Glutamatergic neuron (in vitro differentiated cells): ENCODE results near the gene BAHD1. TPM values are rescaled to one million over a fixed set of nuclear protein-coding genes. Genes with fewer than 3 reads are reported as not detected.
A peak's percentile ranks its signal among the peaks of the same experiment; 100 is the strongest.

Experiments
- DNase-seq: peaks from one replicate; pipeline ENCODE4 v3.0.0; 2022
- H3K27ac Mint-ChIP-seq: one replicate; pipeline ENCODE4 v1.8.0; 2020; ENCODE audit warnings: mild to moderate bottlenecking, mixed read lengths, inconsistent platforms; ENCODE audit not compliant: unreplicated experiment
- H3K27me3 Mint-ChIP-seq: one replicate; pipeline ENCODE4 v1.8.0; 2020; ENCODE audit warnings: mild to moderate bottlenecking, moderate library complexity, mixed read lengths, inconsistent platforms; ENCODE audit not compliant: unreplicated experiment
- H3K36me3 Mint-ChIP-seq: one replicate; pipeline ENCODE4 v1.8.0; 2020; ENCODE audit warnings: mild to moderate bottlenecking, mixed read lengths, inconsistent platforms; ENCODE audit not compliant: unreplicated experiment
- H3K4me1 Mint-ChIP-seq: one replicate; pipeline ENCODE4 v1.8.0; 2020; ENCODE audit warnings: mild to moderate bottlenecking, low read depth, mixed read lengths, inconsistent platforms; ENCODE audit not compliant: unreplicated experiment
- H3K4me3 Mint-ChIP-seq: one replicate; pipeline ENCODE4 v1.8.0; 2020; ENCODE audit warnings: mild to moderate bottlenecking, mixed read lengths, inconsistent platforms; ENCODE audit not compliant: unreplicated experiment
- H3K9me3 Mint-ChIP-seq: one replicate; pipeline ENCODE4 v1.8.0; 2020; ENCODE audit warnings: mild to moderate bottlenecking, moderate library complexity, mixed read lengths, inconsistent platforms; ENCODE audit not compliant: unreplicated experiment
- total RNA-seq: library from RNA; stranded (reverse); fragmentation: NEBNext Ultra II Directional; extraction: Animal tissue kit (Norgen Biotek cat#: 25700); gene quantifications from one replicate; pipeline ENCODE4 v1.2.1, GENCODE V29; 2021; ENCODE audit not compliant: unreplicated experiment
- TF ChIP-seq, protein P1 (sequence below): fragments of 200-600 bp; sonication (generic); IDR thresholded peaks from one replicate; pipeline ENCODE4 v1.5.0; 2021; ENCODE audit not compliant: partially characterized antibody, unreplicated experiment

Gene BAHD1
- total RNA-seq, 1 donor from 2014 or later = 29.9 TPM

DNA sequence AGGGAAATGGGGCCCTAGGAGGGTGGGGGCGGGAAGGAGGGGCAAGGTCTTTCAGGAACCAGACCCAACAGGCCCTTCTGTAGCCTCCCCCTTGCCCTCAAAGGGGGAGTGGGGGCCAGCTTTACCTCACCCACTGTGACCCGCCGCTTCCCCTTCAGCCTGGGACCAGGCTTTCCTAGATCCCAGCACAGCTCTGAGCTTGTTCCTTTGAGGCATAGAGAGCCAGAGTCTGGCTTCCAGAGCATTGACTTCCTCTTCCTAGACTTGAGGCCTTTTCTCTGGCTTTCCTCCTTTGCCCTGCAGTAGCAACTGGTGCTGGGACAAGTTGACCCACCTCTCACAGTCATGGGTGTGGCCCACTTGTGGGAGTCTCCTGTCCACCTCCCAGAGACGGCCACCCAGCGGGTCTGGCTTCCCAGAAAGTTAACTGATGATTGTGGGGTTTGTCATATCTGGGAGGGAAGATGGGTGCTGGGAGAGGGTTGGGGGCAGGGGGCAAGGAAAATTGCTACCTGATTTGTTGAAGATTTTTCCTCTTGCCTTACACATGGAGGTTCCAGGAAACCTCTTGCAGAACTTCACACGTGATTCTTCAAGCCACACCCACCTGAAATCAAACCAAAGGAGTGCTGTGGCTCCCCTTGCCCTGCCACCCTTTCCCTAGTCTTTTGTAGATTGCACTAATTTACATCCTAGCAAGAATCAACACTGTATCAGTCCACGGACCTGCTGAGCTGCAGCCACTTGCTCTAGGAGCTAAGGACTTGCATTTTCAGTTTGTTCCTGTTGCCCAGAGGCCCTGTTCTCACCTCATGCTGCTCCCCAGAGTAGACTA is 25.9 kb downstream of the BAHD1 start:
- peaks cover 8% of the 10 kb centered on the region for H3K27me3 Mint-ChIP-seq
- peaks cover 5% of the 10 kb centered on the region for H3K9me3 Mint-ChIP-seq
- H3K4me1 Mint-ChIP-seq = peaks cover 11% of the 10 kb centered on the region
- no peaks in the 10 kb centered on the region for H3K36me3 Mint-ChIP-seq
- DNase-seq = no peak
- H3K4me3 Mint-ChIP-seq = no peak overlapping the region
- H3K27ac Mint-ChIP-seq = no peak overlapping the region
- TF ChIP-seq, protein P1, sequence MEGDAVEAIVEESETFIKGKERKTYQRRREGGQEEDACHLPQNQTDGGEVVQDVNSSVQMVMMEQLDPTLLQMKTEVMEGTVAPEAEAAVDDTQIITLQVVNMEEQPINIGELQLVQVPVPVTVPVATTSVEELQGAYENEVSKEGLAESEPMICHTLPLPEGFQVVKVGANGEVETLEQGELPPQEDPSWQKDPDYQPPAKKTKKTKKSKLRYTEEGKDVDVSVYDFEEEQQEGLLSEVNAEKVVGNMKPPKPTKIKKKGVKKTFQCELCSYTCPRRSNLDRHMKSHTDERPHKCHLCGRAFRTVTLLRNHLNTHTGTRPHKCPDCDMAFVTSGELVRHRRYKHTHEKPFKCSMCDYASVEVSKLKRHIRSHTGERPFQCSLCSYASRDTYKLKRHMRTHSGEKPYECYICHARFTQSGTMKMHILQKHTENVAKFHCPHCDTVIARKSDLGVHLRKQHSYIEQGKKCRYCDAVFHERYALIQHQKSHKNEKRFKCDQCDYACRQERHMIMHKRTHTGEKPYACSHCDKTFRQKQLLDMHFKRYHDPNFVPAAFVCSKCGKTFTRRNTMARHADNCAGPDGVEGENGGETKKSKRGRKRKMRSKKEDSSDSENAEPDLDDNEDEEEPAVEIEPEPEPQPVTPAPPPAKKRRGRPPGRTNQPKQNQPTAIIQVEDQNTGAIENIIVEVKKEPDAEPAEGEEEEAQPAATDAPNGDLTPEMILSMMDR = no peak

DNA sequence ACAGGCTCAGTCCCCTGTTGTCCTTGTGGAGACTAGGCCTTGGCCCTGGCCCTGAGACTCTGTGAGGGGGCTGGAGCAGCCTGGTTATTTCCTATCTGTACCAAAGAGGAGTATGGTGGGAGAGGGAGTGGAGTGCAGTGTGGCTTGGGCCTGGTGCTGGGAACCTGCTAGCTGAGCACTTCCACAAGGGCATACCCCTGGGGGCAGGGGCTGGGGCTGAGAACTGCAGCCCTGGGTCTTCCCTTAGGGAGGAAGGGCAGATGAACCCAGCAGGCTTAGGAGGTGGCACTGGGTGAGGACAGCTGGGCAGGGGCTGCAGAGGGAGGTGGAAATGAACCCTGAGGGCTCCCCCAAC is 26.5 kb downstream of the BAHD1 start:
- TF ChIP-seq, protein P1 = no peak
- Mint-ChIP-seq H3K4me3 (no peak overlapping the region), H3K27me3 (peaks cover 8% of the 10 kb centered on the region), H3K36me3 (no peaks in the 10 kb centered on the region), H3K27ac (no peak overlapping the region), H3K4me1 (peaks cover 11% of the 10 kb centered on the region), H3K9me3 (peaks cover 7% of the 10 kb centered on the region)
- DNase-seq = no peak

DNA sequence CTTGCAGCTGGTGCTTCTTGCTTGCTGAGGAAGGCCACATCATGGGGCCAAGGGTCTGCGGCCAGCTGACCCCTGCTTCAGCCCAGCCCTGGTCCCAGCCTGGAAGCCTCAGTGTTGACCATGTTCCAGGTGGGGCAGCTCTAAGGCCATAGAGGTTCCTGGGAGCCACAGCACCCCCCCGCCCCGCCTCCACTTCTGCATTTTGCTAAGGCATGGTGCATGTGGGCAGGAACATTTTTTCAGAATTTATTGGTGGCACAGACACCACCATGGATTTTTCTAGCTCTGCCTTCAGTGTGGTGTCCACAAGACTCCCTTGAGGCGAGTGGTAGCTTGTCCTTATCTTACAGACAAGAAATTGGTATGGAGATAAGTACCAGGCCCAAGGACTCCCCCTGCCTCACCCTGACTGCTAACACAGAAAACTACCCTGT is 28.2 kb downstream of the BAHD1 start:
- Mint-ChIP-seq H3K9me3 (peaks cover 7% of the 10 kb centered on the region), H3K4me3 (no peak overlapping the region), H3K36me3 (no peaks in the 10 kb centered on the region)

DNA sequence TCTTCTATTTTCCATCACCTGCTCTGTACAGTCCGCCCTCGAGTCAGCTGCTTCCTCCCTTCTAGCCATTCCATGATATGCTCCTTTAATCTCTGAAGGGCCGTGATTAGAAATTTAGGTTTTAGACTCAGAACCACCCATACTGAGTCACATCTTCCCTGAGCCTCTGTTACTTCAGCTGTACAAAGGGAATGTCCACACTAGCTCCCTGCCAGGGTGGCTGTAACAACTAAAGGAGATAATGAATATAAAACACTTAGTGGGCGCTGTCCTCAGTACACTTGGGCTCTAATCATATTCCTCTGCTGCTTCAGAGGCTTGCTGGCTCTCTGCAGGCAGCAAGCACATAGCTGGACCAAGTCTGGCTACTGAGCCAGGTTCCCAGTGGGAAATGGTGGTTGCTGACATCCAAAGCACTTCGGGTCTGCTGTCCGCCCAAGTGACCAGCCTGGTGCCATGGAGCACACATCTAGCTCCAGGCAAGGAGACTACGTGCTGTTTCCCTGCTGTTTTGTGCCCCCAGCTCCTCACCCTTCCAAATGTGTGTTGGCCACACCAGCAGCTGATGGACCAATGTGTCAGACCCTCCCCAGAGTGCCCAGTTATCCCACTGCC is 29.1 kb downstream of the BAHD1 start:
- H3K9me3 Mint-ChIP-seq = peaks cover 7% of the 10 kb centered on the region
- peak overlapping the region; percentile 34 for H3K27ac Mint-ChIP-seq

More for the DNA sequence above, 28.2 kb downstream of the BAHD1 start:
- TF ChIP-seq, protein P1 = no peak
- no peak for DNase-seq
- Mint-ChIP-seq H3K27ac (no peak overlapping the region), H3K4me1 (peaks cover 11% of the 10 kb centered on the region), H3K27me3 (peaks cover 9% of the 10 kb centered on the region)

More for the DNA sequence above, 29.1 kb downstream of the BAHD1 start:
- peaks cover 9% of the 10 kb centered on the region for H3K27me3 Mint-ChIP-seq
- no peaks in the 10 kb centered on the region for H3K36me3 Mint-ChIP-seq
- H3K4me1 Mint-ChIP-seq = peaks cover 11% of the 10 kb centered on the region
- TF ChIP-seq, protein P1 = no peak
- no peak for DNase-seq
- peak overlapping the region; percentile 76 for H3K4me3 Mint-ChIP-seq
